K562 treated with DMSO at 1 percent for 12 hours (cell line): ENCODE measurements around the gene WDTC1. TPM values are rescaled to one million over a fixed set of nuclear protein-coding genes. Genes with fewer than 3 reads are reported as not detected.

Experiments used
- total RNA-seq: library from RNA; unstranded; fragments of 300-600 nt; gene quantifications from 2 replicates; pipeline ENCODE4 v1.2.3, GENCODE V29; 2022; ENCODE audit not compliant: insufficient read depth

Gene WDTC1, protein sequence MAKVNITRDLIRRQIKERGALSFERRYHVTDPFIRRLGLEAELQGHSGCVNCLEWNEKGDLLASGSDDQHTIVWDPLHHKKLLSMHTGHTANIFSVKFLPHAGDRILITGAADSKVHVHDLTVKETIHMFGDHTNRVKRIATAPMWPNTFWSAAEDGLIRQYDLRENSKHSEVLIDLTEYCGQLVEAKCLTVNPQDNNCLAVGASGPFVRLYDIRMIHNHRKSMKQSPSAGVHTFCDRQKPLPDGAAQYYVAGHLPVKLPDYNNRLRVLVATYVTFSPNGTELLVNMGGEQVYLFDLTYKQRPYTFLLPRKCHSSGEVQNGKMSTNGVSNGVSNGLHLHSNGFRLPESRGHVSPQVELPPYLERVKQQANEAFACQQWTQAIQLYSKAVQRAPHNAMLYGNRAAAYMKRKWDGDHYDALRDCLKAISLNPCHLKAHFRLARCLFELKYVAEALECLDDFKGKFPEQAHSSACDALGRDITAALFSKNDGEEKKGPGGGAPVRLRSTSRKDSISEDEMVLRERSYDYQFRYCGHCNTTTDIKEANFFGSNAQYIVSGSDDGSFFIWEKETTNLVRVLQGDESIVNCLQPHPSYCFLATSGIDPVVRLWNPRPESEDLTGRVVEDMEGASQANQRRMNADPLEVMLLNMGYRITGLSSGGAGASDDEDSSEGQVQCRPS
- 29.9 and 66.8 TPM in 2 replicates for total RNA-seq

GRCh38 chr1:27234049-27234882 is at the start of gene WDTC1:
TSS of gene WDTC1 (plus strand) at chr1:27234632. CDS start at chr1:27261055, 26,423 bp downstream.

DNA sequence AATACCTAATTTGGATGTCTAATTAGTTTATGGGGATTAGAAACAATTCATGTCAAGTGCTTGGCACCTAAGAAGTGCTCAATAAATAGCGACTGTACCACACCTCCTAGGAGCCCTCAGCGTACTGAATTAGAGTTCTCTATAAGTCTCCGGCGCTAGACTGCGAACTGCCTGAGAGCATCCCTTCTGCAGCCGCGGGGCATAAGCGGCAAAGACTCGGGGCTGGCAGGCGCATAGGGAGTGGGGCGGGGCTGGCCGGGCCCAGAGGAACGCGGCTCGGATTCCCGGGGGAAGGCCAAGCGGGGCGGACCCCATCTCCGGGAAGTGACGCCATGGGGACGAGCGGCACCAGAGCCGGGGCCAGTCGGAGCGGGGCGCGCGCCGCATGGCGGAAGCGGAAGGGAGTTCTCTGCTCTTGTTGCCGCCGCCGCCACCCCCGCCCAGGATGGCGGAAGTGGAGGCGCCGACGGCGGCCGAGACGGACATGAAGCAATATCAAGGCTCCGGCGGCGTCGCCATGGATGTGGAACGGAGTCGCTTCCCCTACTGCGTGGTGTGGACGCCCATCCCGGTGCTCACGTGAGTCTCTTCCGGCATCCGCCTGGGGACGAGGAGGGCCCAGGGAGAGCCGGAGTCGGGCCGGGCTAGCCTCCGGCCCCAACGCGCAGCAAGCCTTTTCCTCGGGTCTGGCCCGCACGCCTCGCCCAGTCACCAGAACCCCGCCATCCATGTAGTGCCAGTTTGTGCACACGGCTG is 87.6 kb downstream of the WDTC1 start, which contains the start of gene TMEM222:
TMEM222 (plus strand) TSS at position 351 of the 756 bp plus-strand sequence; CDS start at position 386, 35 bp downstream.

GRCh38 chr1:27341525-27342252 is 107.3 kb downstream of the WDTC1 start, which contains the start of gene SYTL1:
TSS of gene SYTL1 (plus strand) at chr1:27342022. CDS start at chr1:27345335, 3,313 bp downstream.

Other genes with a start within 250 kb of the WDTC1 start
- gene TRNP1, start 240.9 kb upstream of the WDTC1 start, total RNA-seq = not detected in 2 replicates
- 2.2 and 3.6 TPM in 2 replicates for gene TENT5B, start 221.8 kb upstream of the WDTC1 start, total RNA-seq
- gene SLC9A1, start 79.5 kb upstream of the WDTC1 start, total RNA-seq = 9.9 and 20.9 TPM in 2 replicates
- 53.0 and 68.7 TPM in 2 replicates for gene TMEM222, start 87.5 kb downstream of the WDTC1 start, total RNA-seq
- gene SYTL1, start 107.4 kb downstream of the WDTC1 start, total RNA-seq = 9.9 and 11.2 TPM in 2 replicates
- gene MAP3K6, start 132.3 kb downstream of the WDTC1 start, total RNA-seq = 13.7 and 13.8 TPM in 2 replicates
- not detected in 2 replicates for gene FCN3, start 140.2 kb downstream of the WDTC1 start, total RNA-seq
- gene CD164L2, start 148.7 kb downstream of the WDTC1 start, total RNA-seq = 1.8 and 2.3 TPM in 2 replicates
- gene GPR3, start 158.0 kb downstream of the WDTC1 start, total RNA-seq = 4.9 and 6.9 TPM in 2 replicates